PFSK-1 (cell line): Measurements from ENCODE around the gene BANP.

Experiments
- POLR2AphosphoS5 ChIP-seq: IDR thresholded peaks from 2 replicates; pipeline ENCODE4 v1.6.1; 2012; ENCODE audit warnings: low read depth, mild to moderate bottlenecking, control low read depth, low read length, moderate library complexity
- SIN3A ChIP-seq: IDR thresholded peaks from 2 replicates; pipeline ENCODE4 v1.6.1; 2012; ENCODE audit warnings: mild to moderate bottlenecking, low read length, moderate library complexity, borderline replicate concordance; ENCODE audit not compliant: insufficient read depth

DNA sequence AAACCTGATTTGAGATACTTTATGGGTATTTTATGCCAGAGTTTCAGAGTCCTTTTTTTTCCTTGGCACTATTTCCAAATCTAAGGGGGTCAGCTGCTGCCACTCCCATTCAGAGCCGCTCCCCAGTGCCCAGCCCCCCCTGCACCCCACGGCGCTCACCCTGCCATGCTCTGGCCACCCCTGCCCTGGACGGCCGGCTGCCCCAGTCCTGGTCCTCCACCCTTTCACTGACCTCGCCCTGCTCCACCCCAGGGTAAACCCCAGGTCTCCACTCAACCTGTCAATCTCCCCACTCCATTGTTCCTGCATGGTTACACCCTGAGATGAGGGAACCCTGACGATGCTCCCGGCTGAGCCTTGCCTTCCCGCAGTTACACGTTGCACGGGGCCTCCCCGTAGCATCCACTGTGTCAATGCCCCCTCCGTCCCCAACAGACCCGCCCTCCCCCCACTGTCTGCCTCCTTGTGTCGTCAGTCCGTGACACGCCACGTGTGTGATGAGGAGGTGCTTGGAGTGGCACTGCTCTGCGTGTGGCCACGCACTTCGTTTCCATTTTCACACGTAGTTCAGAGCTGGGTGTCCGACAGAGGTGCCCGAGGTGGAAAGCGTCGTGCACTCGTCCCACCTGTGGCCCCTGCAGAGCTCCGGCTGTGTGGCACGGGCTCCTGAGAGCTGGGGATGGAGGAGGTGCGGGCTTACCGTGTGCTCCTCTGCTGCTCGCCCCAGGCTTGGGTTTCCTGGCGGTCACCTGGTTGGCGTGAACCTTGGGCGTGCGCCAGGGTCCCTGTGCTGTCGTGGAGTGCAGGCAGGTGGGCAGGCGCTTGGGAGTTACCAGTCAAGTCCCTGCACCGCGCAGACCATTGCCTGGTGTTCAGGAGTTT is 116.5 kb downstream of the BANP start:
- TF ChIP-seq POLR2AphosphoS5 (no peak), SIN3A (no peak)
